Thoracic aorta (tissue), 2 donors: Measurements from ENCODE around the gene AMER3. TPM values are rescaled to one million over a fixed set of nuclear protein-coding genes. Genes with fewer than 3 reads are reported as not detected.

Experiments used
- ATAC-seq: fragments of 150-250 bp; one replicate; pipeline ENCODE4 v1.8.0; 2017; ENCODE audit warnings: low read depth; ENCODE audit not compliant: insufficient number of reproducible peaks, low FRiP score
- DNase-seq: peaks from one replicate; pipeline ENCODE4 v3.0.0-alpha.2; 2020; ENCODE audit warnings: low spot score
- H3K27ac ChIP-seq, 2 donors: fragments of 200-600 bp; sonication (generic); 1 replicate in 1 of 2; 2 replicates in 1 of 2; pipeline ENCODE4 v1.5.1; 2016; ENCODE audit warnings: mild to moderate bottlenecking in 2 of 2, moderate library complexity in 2 of 2
- H3K27me3 ChIP-seq: fragments of 200-600 bp; sonication (generic); replicated peaks from 2 replicates; pipeline ENCODE4 v1.6.0; 2016; ENCODE audit warnings: mild to moderate bottlenecking; ENCODE audit not compliant: insufficient read depth
- H3K36me3 ChIP-seq: fragments of 200-600 bp; sonication (generic); one replicate; pipeline ENCODE4 v1.5.1; 2016
- H3K4me1 ChIP-seq, 2 donors: fragments of 200-600 bp; sonication (generic); 1 replicate in 1 of 2; 2 replicates in 1 of 2; pipeline versions ENCODE4 v1.5.1 to v1.6.0; 2016; ENCODE audit warnings: low read depth in 2 of 2, mild to moderate bottlenecking in 1 of 2; ENCODE audit not compliant: control insufficient read depth in 1 of 2
- H3K4me3 ChIP-seq: fragments of 200-600 bp; sonication (generic); 2 replicates; pipeline ENCODE4 v1.5.1; 2016; ENCODE audit warnings: mild to moderate bottlenecking
- H3K9me3 ChIP-seq: fragments of 200-600 bp; sonication (generic); 2 replicates; pipeline ENCODE4 v1.5.1; 2016
- total RNA-seq, 2 donors: library from RNA; depleted of rRNA; stranded (reverse); fragments of >200 nt; gene quantifications; one replicate each; pipeline versions ENCODE4 v1.1.0 to v1.2.3, GENCODE V29; 2016
- TF ChIP-seq, protein P1 (sequence below): fragments of 200-600 bp; sonication (generic); IDR thresholded peaks from one replicate; pipeline ENCODE4 v1.5.1; 2019; ENCODE audit warnings: antibody characterized with exemption

AMER3 gene
- total RNA-seq, 2 donors from 2014 or later, result not detected

DNA sequence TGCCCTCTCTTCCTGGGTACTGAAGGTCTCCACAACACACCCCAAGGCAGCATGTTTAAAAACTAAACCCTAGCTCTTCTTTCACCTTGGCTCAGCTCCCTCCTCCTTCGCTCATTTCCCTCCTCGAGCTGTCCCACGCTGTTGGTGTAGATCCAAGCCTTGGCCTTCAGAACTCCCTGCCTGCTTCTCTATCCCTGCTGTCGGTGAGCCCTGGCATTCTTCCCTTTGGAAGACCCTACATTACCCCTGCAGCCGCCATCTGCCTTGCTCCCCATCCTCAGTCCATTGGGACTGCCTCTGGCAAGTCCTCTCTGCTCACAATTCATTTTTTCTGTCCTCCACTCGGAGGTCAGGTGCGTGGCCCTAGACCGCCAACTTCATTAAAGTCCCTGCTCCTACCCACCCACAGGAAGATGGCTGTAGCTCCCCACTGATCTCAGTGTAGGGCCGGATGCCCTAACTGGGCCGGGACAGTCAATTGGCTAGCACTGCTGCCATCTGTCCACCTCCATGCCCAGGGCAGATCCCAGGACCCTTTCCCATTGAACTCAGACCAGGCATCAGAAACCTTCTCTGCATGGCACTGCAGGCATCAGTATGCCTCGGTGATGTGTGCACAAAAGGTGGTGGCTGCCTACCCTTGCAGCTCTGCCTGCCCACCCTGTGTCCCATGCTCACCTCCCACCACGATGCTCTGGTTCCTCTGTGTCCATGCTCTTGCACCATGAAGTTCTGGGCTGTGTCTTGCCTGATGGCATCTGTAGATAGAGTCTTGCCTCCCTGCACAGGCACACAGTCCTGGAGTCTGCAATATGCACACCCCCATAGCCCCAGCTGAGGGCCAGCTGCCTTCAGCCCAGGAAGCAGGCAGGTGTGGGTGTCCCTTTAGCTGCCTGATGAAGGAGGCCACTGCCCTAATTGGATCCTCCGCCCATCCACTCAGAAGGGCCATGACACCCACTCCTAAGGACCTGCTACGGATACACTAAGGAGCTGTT lies 5.7 kb downstream of the AMER3 start:
- ATAC-seq, result no peak
- H3K27me3 ChIP-seq, result peaks cover 3% of the 10 kb centered on the region
- no peaks in the 10 kb centered on the region for H3K4me1 ChIP-seq
- no peaks in the 10 kb centered on the region for H3K9me3 ChIP-seq
- no peak for DNase-seq
- H3K4me3 ChIP-seq, result no peak overlapping the region
- H3K27ac ChIP-seq, result no peak overlapping the region
- TF ChIP-seq, protein P1, sequence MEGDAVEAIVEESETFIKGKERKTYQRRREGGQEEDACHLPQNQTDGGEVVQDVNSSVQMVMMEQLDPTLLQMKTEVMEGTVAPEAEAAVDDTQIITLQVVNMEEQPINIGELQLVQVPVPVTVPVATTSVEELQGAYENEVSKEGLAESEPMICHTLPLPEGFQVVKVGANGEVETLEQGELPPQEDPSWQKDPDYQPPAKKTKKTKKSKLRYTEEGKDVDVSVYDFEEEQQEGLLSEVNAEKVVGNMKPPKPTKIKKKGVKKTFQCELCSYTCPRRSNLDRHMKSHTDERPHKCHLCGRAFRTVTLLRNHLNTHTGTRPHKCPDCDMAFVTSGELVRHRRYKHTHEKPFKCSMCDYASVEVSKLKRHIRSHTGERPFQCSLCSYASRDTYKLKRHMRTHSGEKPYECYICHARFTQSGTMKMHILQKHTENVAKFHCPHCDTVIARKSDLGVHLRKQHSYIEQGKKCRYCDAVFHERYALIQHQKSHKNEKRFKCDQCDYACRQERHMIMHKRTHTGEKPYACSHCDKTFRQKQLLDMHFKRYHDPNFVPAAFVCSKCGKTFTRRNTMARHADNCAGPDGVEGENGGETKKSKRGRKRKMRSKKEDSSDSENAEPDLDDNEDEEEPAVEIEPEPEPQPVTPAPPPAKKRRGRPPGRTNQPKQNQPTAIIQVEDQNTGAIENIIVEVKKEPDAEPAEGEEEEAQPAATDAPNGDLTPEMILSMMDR, result no peak
- H3K36me3 ChIP-seq, result no peaks in the 10 kb centered on the region

DNA sequence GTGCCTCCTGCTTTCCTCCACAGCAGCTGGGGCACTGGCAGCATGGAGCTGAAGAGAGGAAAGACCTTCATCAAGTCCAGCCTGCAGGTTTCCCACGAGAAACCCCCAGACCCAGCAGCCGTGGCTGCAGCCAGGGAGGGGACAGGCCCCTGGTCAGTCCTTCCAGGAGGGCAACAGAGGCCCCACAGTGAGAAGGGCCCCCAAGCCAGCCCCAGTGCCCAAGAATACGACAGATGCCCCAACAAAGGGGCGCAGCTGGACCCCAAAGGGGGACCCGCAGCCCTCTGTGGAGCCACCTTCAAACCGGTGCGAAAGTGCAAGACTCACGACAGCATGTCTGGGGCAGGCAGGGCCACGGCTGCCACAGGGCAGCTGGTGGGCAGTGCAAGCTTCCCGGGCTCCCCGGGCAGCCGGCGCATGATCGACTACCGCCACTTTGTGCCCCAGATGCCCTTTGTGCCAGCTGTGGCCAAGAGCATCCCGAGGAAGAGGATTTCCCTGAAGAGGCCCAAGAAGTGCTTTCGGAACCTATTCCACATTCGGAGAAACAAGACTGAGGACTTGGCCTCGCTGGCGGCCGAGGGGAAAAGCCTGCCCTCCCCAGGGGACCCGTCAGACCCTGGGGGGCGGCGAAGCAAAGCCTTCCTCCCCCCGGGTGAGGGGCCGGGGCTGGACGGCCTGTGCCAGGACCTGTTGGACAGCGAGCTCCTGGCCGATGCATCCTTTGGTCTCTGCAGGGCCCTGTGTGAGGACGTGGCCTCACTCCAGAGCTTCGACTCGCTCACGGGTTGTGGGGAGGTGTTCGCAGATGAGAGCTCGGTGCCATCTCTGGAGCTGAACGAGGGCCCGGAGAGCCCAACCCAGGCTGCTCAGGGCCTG lies 6.9 kb downstream of the AMER3 start:
- H3K27me3 ChIP-seq, result no peaks in the 10 kb centered on the region
- no peaks in the 10 kb centered on the region for H3K9me3 ChIP-seq
- no peaks in the 10 kb centered on the region for H3K4me1 ChIP-seq
- no peaks in the 10 kb centered on the region for H3K36me3 ChIP-seq
- TF ChIP-seq, protein P1, result no peak
- no peak for DNase-seq
- H3K27ac ChIP-seq, result no peak overlapping the region
- no peak for ATAC-seq
- H3K4me3 ChIP-seq, result no peak overlapping the region

DNA sequence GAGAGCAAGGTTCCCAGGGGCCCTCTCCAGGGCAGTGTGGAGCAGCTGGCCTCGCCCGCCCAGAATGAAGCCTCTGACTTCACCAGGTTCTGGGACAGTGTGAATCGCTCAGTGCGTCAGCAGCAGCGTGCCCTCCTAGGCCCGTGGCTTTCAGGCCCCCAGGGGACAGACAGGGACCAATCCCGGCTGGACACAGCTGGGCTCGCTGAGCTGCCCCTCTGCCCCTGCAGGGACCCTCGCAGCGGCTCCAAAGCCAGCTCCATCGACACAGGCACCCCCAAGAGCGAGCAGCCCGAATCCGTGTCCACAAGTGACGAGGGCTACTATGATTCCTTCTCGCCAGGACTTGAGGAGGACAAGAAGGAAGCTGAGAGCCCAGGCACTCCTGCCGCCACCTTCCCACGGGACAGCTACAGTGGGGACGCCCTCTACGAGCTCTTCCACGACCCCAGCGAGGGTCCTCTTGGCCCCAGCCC lies 7.6 kb downstream of the AMER3 start:
- ATAC-seq (no peak), DNase-seq (no peak)
- Histone ChIP-seq H3K27me3 (no peaks in the 10 kb centered on the region), H3K27ac (no peak overlapping the region), H3K4me1 (no peaks in the 10 kb centered on the region), H3K36me3 (no peaks in the 10 kb centered on the region), H3K4me3 (no peak overlapping the region), H3K9me3 (no peaks in the 10 kb centered on the region)
- TF ChIP-seq, protein P1, result no peak

DNA sequence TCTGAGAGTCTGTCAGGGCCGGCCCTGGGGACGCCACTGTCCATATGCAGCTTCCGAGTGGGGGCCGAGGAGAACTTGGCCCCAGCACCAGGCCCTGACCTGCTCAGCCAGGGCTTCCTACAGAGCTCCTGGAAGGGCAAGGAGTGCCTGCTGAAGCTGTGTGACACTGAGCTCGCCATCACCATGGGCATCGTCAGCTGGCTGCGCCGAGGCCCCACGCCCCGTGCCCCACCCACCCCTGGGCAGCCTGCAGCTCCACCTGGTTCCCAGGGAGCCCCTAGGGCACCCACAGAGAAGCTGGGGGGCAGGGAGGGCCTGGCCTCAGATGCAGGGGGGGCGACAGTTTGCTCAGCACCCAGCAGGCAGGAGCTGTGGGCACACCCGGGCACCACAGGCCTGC lies 8.1 kb downstream of the AMER3 start:
- H3K36me3 ChIP-seq, result no peaks in the 10 kb centered on the region
- ATAC-seq (no peak), DNase-seq (no peak)
- no peak overlapping the region for H3K4me3 ChIP-seq
- H3K4me1 ChIP-seq, result no peaks in the 10 kb centered on the region
- H3K27ac ChIP-seq, result no peak overlapping the region
- TF ChIP-seq, protein P1, result no peak
- H3K9me3 ChIP-seq, result no peaks in the 10 kb centered on the region
- no peaks in the 10 kb centered on the region for H3K27me3 ChIP-seq
